ENCODE measurements around the gene HADH. TPM values are rescaled to one million over a fixed set of nuclear protein-coding genes. Genes with fewer than 3 reads are reported as not detected.

Gene HADH
- total RNA-seq, 1 donor from 2014 or later, result 44.1 TPM

GRCh38 chr4:107997794-107998193 is 8.1 kb downstream of the HADH start:
- Mint-ChIP-seq H3K9me3 (ENCODE audit: low read depth) (peaks cover 5% of the 10 kb centered on the region), H3K4me1 (ENCODE audit: low read depth) (peaks cover 21% of the 10 kb centered on the region), H3K4me3 (ENCODE audit: low read depth) (no peak overlapping the region), H3K36me3 (ENCODE audit: insufficient read depth) (peaks cover 18% of the 10 kb centered on the region), H3K27me3 (no peaks in the 10 kb centered on the region), H3K27ac (no peak overlapping the region)
- no peak for DNase-seq (ENCODE audit: low spot score, unreplicated experiment)
- TF ChIP-seq, protein P1, sequence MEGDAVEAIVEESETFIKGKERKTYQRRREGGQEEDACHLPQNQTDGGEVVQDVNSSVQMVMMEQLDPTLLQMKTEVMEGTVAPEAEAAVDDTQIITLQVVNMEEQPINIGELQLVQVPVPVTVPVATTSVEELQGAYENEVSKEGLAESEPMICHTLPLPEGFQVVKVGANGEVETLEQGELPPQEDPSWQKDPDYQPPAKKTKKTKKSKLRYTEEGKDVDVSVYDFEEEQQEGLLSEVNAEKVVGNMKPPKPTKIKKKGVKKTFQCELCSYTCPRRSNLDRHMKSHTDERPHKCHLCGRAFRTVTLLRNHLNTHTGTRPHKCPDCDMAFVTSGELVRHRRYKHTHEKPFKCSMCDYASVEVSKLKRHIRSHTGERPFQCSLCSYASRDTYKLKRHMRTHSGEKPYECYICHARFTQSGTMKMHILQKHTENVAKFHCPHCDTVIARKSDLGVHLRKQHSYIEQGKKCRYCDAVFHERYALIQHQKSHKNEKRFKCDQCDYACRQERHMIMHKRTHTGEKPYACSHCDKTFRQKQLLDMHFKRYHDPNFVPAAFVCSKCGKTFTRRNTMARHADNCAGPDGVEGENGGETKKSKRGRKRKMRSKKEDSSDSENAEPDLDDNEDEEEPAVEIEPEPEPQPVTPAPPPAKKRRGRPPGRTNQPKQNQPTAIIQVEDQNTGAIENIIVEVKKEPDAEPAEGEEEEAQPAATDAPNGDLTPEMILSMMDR (IDR thresholded peaks at IDR 0.05; ENCODE audit: unreplicated experiment), result no peak

GRCh38 chr4:107999932-108000539 is 10.3 kb downstream of the HADH start:
- Mint-ChIP-seq H3K9me3 (ENCODE audit: low read depth) (peaks cover 5% of the 10 kb centered on the region), H3K36me3 (ENCODE audit: insufficient read depth) (peaks cover 19% of the 10 kb centered on the region), H3K27me3 (no peaks in the 10 kb centered on the region), H3K4me3 (ENCODE audit: low read depth) (no peak overlapping the region), H3K4me1 (ENCODE audit: low read depth) (peaks cover 7% of the 10 kb centered on the region), H3K27ac (no peak overlapping the region)
- TF ChIP-seq, protein P1 (IDR thresholded peaks at IDR 0.05; ENCODE audit: unreplicated experiment), result no peak
- DNase-seq (ENCODE audit: low spot score, unreplicated experiment), result no peak

DNA sequence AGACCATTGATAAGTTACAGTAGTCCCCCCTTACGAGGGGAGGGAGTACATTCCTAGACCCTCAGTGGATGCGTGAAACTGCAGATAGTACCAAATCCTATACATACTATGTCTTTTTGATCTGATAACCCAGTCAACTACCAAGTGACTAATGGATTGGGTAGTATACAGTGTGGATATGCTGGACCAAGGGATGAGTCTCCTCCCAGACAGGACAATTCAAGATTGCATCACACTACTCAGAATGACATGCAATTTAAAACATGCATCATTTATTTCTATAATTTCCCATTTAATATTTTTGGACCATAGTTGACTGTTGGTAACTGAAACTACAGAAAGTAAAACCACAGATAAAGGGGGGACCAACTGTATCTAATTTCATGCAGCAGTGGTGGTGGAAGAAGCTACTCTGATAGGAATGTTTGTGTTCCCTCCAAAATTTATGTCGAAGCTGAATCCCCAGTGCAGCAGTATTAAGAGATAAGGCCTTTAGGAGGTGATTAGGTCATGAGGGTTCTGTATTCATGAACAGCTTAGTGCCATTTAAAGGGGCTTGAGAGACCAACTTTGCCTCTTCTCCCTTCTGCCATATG is 11.9 kb downstream of the HADH start:
- no peak overlapping the region for H3K27ac Mint-ChIP-seq
- TF ChIP-seq, protein P1 (IDR thresholded peaks at IDR 0.05; ENCODE audit: unreplicated experiment), result no peak
- peaks cover 5% of the 10 kb centered on the region for H3K9me3 Mint-ChIP-seq (ENCODE audit: low read depth)
- no peak overlapping the region for H3K4me3 Mint-ChIP-seq (ENCODE audit: low read depth)
- H3K4me1 Mint-ChIP-seq (ENCODE audit: low read depth), result peaks cover 7% of the 10 kb centered on the region
- DNase-seq (ENCODE audit: low spot score, unreplicated experiment), result no peak
- H3K36me3 Mint-ChIP-seq (ENCODE audit: insufficient read depth), result peaks cover 21% of the 10 kb centered on the region
- no peaks in the 10 kb centered on the region for H3K27me3 Mint-ChIP-seq

- H3K27ac Mint-ChIP-seq, result no peak overlapping the region
These were observed 14.4 kb downstream of the HADH start for GRCh38 chr4:108003982-108004515.

DNA sequence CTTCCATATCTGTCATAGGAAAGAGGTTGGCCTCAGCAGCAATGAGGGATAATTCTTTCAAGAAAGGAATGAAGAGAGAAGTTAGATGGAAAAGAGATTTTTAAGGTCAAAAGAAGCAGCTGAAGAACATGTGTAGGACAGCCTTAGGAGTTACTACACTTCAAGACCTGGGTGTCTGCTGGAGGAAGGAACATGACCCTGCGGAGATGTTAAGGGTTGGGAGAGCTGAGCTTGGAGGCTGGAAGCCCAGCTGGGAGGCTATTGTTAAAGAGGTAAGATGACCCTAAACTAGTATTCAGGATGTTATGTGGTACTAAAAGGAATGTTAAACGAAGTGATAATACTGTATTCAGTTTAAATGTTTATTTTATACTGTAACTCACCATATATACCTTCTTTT is 15.0 kb downstream of the HADH start:
- Mint-ChIP-seq H3K9me3 (ENCODE audit: low read depth) (peaks cover 12% of the 10 kb centered on the region), H3K27ac (no peak overlapping the region), H3K27me3 (no peaks in the 10 kb centered on the region), H3K4me3 (ENCODE audit: low read depth) (no peak overlapping the region), H3K36me3 (ENCODE audit: insufficient read depth) (peaks cover 18% of the 10 kb centered on the region), H3K4me1 (ENCODE audit: low read depth) (peaks cover 2% of the 10 kb centered on the region)
- TF ChIP-seq, protein P1 (IDR thresholded peaks at IDR 0.05; ENCODE audit: unreplicated experiment), result no peak
- no peak for DNase-seq (ENCODE audit: low spot score, unreplicated experiment)

More at GRCh38 chr4:108003982-108004515, 14.4 kb downstream of the HADH start:
- Mint-ChIP-seq H3K36me3 (ENCODE audit: insufficient read depth) (peaks cover 16% of the 10 kb centered on the region), H3K27me3 (no peaks in the 10 kb centered on the region), H3K9me3 (ENCODE audit: low read depth) (peaks cover 8% of the 10 kb centered on the region), H3K4me1 (ENCODE audit: low read depth) (peaks cover 2% of the 10 kb centered on the region), H3K4me3 (ENCODE audit: low read depth) (no peak overlapping the region)
- DNase-seq (ENCODE audit: low spot score, unreplicated experiment), result no peak
- TF ChIP-seq, protein P1 (IDR thresholded peaks at IDR 0.05; ENCODE audit: unreplicated experiment), result no peak

Measured in progenitor cell of endocrine pancreas (in vitro differentiated cells).